Muscle of leg (tissue), 11 donors: ENCODE data around the gene IL1RAPL2. TPM values are rescaled to one million over a fixed set of nuclear protein-coding genes. Genes with fewer than 3 reads are reported as not detected.

Source experiments
- DNase-seq: peaks from one replicate; pipeline ENCODE4 v3.0.0; 2013
- H3K27ac ChIP-seq: one replicate; pipeline ENCODE4 v1.5.1; 2013; ENCODE audit warnings: mild to moderate bottlenecking, low read length, control low read depth
- H3K27me3 ChIP-seq: one replicate; pipeline ENCODE4 v1.6.1; 2013; ENCODE audit warnings: low read length; ENCODE audit not compliant: control insufficient read depth, insufficient read depth
- H3K36me3 ChIP-seq: one replicate; pipeline ENCODE4 v1.6.1; 2013; ENCODE audit warnings: low read length; ENCODE audit not compliant: control insufficient read depth, insufficient read depth
- H3K4me1 ChIP-seq: one replicate; pipeline ENCODE4 v1.6.1; 2013; ENCODE audit warnings: low read length; ENCODE audit not compliant: control insufficient read depth, insufficient read depth
- H3K4me3 ChIP-seq: one replicate; pipeline ENCODE4 v1.5.1; 2013; ENCODE audit warnings: low read length, control low read depth
- H3K9me3 ChIP-seq: replicated peaks from 2 replicates; pipeline ENCODE4 v1.6.1; 2013; ENCODE audit warnings: low read depth, low read length; ENCODE audit not compliant: control insufficient read depth
- WGBS: methylation state at CpG from one replicate; pipeline ENCODE4 v1.1.5; 2013; ENCODE audit warnings: missing lambda C conversion rate; ENCODE audit not compliant: insufficient coverage; 5-methylcytosine and 5-hydroxymethylcytosine counted together
- polyA plus RNA-seq, 8 donors: library from polyadenylated mRNA; unstranded; fragments of 120-200 nt; gene quantifications; one replicate each; pipeline versions ENCODE4 v1.2.1 to v1.2.3, GENCODE V29; 2013; ENCODE audit warnings: inconsistent platforms in 1 of 8, low replicate concordance in 1 of 8; ENCODE audit not compliant: insufficient read length in 8 of 8, insufficient read depth in 1 of 8
- total RNA-seq: library from RNA; stranded (reverse); fragments of 120-200 nt; gene quantifications from one replicate; pipeline ENCODE4 v1.2.4, GENCODE V29; 2013

Gene IL1RAPL2
- total and polyA plus RNA-seq, 9 donors, result 1.7 to 3.9 (median 3.0) TPM

GRCh38 chrX:105190252-105190853 is 624.4 kb downstream of the IL1RAPL2 start:
- no CpG with 5 or more reads among the region's 2 CpGs for WGBS
- peak; percentile 52 for DNase-seq
- Histone ChIP-seq H3K27ac (no peak overlapping the region), H3K27me3 (peaks cover 3% of the 10 kb centered on the region), H3K4me1 (no peaks in the 10 kb centered on the region), H3K9me3 (no peaks in the 10 kb centered on the region), H3K36me3 (no peaks in the 10 kb centered on the region), H3K4me3 (no peak overlapping the region)

GRCh38 chrX:105191878-105192277 is 625.9 kb downstream of the IL1RAPL2 start:
- Histone ChIP-seq H3K4me3 (no peak overlapping the region), H3K27me3 (no peaks in the 10 kb centered on the region), H3K36me3 (no peaks in the 10 kb centered on the region), H3K9me3 (no peaks in the 10 kb centered on the region), H3K4me1 (no peaks in the 10 kb centered on the region), H3K27ac (no peak overlapping the region)
- no peak for DNase-seq
- 17% methylated on average over 2 of the region's 2 CpGs for WGBS

DNA sequence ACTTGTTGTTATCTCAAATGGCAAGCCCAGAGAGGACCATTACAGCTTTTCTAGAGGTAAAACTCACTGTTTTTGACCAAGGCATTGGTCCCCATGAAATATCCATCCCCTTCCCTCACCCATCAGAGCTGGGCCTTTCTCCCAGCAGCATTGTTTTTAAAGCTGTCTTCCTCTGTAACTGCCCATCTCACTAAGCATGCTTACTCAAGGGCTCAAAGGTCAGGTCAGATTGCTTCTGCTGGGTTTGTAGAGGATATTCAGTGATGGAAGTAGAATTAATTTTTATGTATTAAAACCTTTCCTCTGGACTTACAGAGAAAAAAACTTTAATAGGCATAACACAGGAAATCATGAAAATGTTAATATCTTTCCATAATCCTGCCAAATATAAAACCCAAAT is 643.4 kb downstream of the IL1RAPL2 start:
- Histone ChIP-seq H3K9me3 (no peaks in the 10 kb centered on the region), H3K4me1 (no peaks in the 10 kb centered on the region), H3K4me3 (no peak overlapping the region), H3K36me3 (no peaks in the 10 kb centered on the region), H3K27me3 (peaks cover 6% of the 10 kb centered on the region), H3K27ac (no peak overlapping the region)
- DNase-seq, result no peak

DNA sequence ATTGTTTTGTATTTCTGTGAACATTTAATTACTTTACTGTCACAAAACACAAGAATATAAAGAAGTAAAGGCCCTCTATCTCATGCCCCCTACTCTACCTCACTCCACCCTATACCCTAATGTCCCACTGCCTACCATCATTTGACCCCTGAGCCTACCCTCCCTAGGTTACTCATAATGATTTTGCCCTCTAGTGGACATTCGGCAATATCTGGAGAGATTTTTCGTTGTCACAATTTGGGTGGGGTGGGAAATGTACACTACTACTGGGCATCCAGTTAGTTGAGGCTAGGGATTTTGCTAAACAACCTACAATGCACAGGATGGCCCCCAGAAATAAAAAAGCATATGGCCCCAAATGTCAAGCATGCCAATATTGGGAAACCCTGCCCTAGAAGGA is 644.3 kb downstream of the IL1RAPL2 start:
- Histone ChIP-seq H3K27me3 (peaks cover 6% of the 10 kb centered on the region), H3K36me3 (no peaks in the 10 kb centered on the region), H3K4me3 (no peak overlapping the region), H3K4me1 (no peaks in the 10 kb centered on the region), H3K27ac (no peak overlapping the region), H3K9me3 (no peaks in the 10 kb centered on the region)
- WGBS, result no CpG with 5 or more reads among the region's 2 CpGs
- DNase-seq, result no peak

GRCh38 chrX:105211066-105211575 is 645.1 kb downstream of the IL1RAPL2 start:
- Histone ChIP-seq H3K27ac (no peak overlapping the region), H3K36me3 (no peaks in the 10 kb centered on the region), H3K27me3 (peaks cover 6% of the 10 kb centered on the region), H3K9me3 (no peaks in the 10 kb centered on the region), H3K4me3 (no peak overlapping the region), H3K4me1 (no peaks in the 10 kb centered on the region)
- 58% methylated on average over 2 of the region's 3 CpGs for WGBS
- no peak for DNase-seq

GRCh38 chrX:105219454-105220401 is 653.7 kb downstream of the IL1RAPL2 start:
- no peak overlapping the region for H3K27ac ChIP-seq
- no peak overlapping the region for H3K4me3 ChIP-seq
- H3K4me1 ChIP-seq, result no peaks in the 10 kb centered on the region
- WGBS, result 92% methylated on average over 23 of the region's 26 CpGs
- DNase-seq, result no peak
- H3K9me3 ChIP-seq, result no peaks in the 10 kb centered on the region
- H3K27me3 ChIP-seq, result peaks cover 3% of the 10 kb centered on the region
- H3K36me3 ChIP-seq, result no peaks in the 10 kb centered on the region

DNA sequence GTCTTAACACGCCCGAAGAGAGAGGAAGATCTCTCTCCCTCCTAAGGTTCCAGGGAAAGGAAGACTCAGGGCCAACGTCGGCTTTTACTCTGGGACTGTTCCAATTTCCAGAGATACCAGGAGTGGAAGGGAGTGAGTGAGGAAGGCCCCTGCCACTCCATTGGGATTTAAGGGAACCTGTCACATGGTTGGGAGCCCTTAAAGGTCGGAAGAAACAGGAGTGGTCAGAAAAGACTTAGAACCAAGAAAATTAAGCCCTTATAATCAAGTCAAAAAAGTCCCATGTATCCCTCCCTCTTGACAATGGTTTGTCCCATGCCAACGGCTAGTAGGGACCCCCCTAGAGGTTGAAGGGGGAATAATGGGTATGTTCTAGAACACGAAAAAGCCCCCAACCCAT is 654.6 kb downstream of the IL1RAPL2 start, which contains the start of gene TEX13A:
TSS of gene TEX13A (minus strand) at position 59 of the 400 bp plus-strand sequence. CDS start 297 bp downstream, outside the sequence.
- Histone ChIP-seq H3K4me1 (no peaks in the 10 kb centered on the region), H3K27ac (no peak within 1 kb of the TSS), H3K9me3 (no peaks in the 10 kb centered on the region), H3K27me3 (peaks cover 3% of the 10 kb centered on the region), H3K36me3 (no peaks in the 10 kb centered on the region), H3K4me3 (no peak within 1 kb of the TSS)
- DNase-seq, result no peak
- 100% methylated on average over 1 of the region's 7 CpGs for WGBS

DNA sequence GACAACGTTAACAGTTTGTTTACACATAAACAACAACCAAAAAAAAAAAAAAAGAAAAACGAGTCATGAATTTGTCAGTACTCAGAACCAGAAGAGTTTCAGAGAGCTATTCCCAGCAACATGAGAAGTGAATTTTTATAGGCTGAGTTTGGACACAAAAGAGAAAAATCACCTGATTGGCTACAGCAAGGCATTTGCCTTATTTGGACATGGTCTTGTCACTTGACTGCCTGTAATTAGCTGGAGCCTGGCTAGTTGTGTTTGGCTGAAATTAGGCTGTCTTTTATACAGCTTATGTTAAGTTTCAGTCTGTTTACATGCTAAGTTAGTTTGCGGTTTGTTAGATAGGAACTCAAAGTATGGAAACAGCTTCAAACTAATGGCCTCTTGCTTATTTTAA is 655.4 kb downstream of the IL1RAPL2 start:
- no peaks in the 10 kb centered on the region for H3K4me1 ChIP-seq
- H3K4me3 ChIP-seq, result no peak overlapping the region
- H3K27ac ChIP-seq, result no peak overlapping the region
- no CpG with 5 or more reads among the region's 3 CpGs for WGBS
- H3K36me3 ChIP-seq, result no peaks in the 10 kb centered on the region
- H3K9me3 ChIP-seq, result no peaks in the 10 kb centered on the region
- H3K27me3 ChIP-seq, result peaks cover 3% of the 10 kb centered on the region
- DNase-seq, result no peak

- H3K36me3 ChIP-seq, result no peaks in the 10 kb centered on the region
- no peak overlapping the region for H3K4me3 ChIP-seq
- 80% methylated on average over 1 of the region's 5 CpGs for WGBS
- DNase-seq, result no peak
- H3K9me3 ChIP-seq, result no peaks in the 10 kb centered on the region
- H3K27me3 ChIP-seq, result no peaks in the 10 kb centered on the region
- H3K27ac ChIP-seq, result no peak overlapping the region
- H3K4me1 ChIP-seq, result no peaks in the 10 kb centered on the region
Observed at GRCh38 chrX:105226499-105226898, 660.5 kb downstream of the IL1RAPL2 start.

GRCh38 chrX:105228602-105229001 is 662.6 kb downstream of the IL1RAPL2 start:
- Histone ChIP-seq H3K4me3 (no peak overlapping the region), H3K4me1 (no peaks in the 10 kb centered on the region), H3K9me3 (no peaks in the 10 kb centered on the region), H3K36me3 (no peaks in the 10 kb centered on the region), H3K27ac (no peak overlapping the region), H3K27me3 (no peaks in the 10 kb centered on the region)
- DNase-seq, result no peak
- WGBS, result no CpG with 5 or more reads among the region's 2 CpGs
